GM19452 (cell line): ENCODE results near the gene ITSN1.

Source experiments
- ATAC-seq: cut with Tn5 transposase; IDR thresholded peaks from one replicate; pipeline ENCODE4 v1.9.1; 2021; ENCODE audit not compliant: unreplicated experiment

ITSN1 gene

DNA sequence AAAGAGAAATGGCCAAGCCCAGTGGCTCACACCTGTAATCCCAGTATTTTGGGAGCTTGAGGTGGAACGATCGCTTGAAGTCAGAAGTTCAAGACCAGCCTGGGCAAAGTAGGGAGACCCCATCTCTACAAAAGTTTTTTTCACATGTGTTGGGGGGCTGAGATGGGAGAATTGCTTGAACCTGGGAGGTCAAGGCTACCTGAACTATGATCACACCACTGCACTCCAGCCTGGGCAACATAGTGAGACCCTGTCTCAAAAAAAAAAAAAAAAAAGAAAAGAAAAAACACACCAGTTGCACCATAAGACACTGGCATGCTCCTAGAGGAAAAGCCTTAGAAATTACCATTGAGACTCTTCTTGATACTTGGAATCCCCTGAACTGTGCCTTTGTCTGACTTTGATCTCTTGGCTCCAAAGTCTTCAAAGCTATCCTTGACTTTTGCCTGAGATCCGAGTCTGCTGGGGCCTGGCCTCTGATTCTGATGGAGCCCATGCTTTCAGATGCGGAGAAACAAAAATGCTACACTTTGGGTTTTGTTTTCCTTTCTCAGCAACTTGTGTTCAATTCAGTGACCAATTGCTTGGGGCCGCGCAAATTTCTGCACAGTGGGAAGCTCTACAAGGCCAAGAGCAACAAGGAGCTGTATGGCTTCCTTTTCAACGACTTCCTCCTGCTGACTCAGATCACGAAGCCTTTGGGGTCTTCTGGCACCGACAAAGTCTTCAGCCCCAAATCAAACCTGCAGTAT is 239.6 kb downstream of the ITSN1 start:
- no peak for ATAC-seq

DNA sequence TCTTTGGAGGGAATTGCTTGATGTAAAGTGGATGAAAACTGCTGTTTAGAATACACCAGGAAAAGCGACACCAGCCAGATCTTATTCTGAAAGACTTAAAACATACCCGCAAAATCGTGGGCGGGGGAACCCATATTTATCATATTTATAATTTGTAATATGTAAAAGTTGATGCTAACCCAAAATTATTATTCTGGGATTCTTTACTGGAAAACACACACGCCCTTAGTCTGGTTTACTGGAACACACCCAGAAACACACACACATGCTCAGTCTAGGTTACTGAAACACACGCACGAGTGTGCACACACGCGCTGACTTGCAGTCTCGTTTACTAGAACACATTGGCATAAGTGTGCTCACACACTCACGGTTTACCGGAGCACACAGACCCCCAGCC is 240.8 kb downstream of the ITSN1 start:
- ATAC-seq, result no peak

DNA sequence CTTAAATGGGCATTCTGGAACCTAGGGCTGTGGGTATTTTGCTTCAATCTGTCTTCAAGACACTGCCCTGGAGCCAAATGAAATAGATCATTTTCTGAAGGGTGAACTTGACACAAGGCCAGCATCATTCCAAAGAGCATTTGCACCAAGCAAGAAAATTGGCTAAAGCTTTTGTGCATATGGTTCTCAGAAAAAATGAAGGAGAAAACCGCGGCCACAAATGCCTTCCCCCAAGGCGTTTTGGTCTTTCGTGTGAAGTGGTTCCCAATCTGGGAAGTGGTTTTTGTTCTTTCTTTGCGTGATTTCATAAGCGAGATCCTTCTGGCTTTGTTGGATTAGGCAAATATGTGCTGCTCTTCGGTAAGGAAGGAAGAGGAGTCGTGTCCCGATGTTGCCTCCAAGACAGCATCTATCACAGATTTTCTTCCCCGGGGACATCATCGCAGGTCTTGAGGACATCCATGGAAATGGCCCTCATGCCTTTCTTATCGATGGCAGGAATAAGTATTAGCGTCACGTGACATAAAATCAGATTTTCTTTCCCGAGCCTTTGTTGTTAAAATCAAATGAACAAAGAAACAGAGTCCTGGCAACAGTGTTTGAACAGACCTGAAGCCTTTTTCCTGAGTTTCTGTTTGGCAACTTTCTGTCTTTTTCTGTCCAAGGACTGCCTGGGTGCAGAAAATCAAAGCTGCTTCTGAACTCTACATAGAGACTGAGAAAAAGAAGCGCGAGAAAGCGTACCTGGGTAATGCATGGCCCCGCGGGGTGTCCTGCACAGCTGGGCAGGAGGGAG is 242.3 kb downstream of the ITSN1 start:
- no peak for ATAC-seq

DNA sequence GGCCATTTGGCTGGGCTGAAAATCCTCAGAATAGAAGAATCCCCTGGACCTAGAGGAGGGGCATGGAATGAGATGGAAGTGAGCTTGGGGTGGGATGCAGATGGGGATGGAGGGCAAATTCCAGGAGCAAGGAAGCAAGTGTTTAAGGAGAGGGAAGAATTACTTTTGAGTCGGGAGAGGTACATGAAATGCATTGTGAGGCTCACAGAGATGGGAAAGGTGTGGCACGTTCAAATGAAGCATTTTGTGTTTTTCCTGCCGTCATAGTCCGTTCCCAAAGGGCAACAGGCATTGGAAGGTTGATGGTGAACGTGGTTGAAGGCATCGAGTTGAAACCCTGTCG is 242.8 kb downstream of the ITSN1 start:
- ATAC-seq, result no peak

DNA sequence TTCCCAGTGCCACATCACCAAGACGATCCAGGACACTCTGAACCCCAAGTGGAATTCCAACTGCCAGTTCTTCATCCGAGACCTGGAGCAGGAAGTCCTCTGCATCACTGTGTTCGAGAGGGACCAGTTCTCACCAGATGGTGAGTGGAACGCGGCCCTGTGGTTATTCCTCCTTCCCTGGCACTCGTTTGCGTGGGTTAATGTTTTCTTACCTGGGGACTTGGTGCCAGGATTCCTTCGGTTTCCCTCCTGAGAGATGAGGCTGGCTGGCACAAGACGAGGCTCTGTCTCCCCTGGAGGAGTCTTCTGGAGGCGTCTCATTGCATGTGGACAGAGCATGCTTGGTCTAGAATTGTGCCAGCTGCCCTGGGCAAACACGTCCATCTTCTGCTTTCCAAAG is 244.0 kb downstream of the ITSN1 start:
- no peak for ATAC-seq

DNA sequence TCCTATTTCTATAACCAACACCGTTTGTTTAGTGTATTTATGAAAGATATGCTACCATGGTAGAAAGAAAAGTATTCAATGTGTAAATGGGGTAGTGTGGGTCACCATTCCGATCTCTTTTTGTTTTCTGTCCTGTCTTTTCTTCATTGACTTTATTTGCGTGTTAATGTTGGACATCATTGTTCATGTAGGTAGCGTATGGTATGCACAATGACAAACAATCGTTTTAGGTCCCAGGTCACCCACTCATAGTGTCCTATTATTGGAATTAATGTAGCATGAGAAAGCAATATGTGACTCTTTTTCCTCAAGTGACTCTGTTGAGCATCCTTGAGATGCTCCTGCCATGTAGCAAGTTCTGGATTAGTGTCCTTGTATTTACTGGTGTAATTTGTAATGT is 247.9 kb downstream of the ITSN1 start:
- ATAC-seq, result no peak

DNA sequence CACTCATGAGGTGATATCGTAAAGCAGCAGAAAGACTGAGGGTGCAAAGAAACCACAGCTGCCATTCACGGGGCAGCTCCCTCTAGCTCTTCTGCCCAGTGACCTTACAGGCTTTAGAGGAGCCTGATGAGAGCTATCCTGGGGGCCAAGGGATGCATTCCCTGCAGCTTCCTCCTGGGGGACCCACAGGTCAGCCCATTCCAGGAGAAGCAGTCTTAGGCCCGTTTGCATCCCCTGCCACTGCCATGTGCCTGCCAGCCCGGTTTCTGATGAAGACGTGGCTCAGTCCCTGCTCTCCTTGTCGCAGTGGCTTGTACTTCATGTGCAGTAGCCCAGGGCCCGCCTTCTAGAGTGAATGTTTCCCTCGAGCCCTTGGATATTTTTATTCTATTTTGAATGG is 250.6 kb downstream of the ITSN1 start:
- ATAC-seq, result no peak

DNA sequence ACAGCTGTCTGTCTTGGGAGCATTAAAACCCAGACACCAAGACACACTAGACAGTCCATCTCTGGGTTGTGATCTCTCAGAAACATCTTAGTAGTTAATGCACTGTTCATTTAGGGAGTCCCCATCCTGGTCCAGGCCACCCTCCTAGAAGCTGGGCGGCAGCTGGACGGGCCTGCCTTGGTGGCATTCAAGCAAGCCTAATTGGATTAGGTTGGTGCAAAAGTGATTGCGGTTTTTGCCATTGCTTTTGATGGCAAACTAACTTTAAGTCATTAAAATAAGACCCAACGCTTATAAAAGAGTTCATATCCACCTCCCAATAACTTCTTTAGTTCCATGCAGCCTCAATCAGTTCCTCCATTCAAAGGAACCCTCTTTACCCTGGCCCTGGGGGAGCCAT is 251.6 kb downstream of the ITSN1 start:
- ATAC-seq, result no peak

DNA sequence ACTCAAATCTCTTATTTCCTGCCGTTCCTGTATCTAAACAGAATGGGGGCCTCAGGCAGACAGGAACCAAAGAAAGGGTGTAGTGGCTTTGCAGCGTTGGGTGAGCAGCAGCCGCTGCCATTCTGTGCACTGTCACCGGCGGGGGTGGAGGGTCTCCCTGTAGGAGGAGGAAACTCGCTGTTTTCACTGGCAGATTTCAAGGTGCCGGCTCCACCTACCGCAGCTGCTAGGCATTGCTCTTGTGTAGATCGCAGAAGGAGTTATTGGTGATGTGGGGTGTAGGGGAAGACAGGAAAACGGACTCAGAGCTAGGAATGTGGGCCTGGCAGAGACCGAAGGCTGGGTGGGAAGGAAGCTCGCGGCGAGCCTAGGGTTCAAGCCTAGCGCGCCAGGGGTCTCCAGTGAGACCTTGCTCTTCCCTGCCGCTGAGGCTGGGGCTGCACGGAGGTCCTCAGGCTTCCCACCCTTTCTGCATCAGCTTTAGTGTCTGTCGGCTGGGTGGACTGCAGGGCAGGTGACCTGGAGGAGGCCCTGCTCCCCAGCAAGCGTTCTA is 252.5 kb downstream of the ITSN1 start:
- ATAC-seq, result no peak

DNA sequence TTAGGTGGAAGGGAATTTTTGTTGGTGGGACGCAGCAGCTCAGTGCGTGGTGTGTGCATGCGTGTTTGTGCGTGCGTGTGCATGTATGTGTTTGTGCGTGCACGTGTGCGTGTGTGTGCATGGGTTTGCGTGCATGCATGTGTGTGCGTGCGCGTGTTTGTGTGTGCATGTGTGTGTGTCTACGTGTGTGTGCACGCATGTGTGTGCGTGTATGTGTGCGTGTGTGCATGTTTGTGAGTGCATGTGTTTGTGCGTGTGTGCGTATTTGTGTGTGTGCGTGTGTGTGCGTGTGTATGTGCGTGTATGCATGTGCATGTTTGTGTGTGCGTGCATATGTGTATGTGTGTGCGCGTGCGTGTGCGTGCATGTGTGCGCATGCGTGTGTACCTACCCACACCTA is 253.1 kb downstream of the ITSN1 start:
- no peak for ATAC-seq

DNA sequence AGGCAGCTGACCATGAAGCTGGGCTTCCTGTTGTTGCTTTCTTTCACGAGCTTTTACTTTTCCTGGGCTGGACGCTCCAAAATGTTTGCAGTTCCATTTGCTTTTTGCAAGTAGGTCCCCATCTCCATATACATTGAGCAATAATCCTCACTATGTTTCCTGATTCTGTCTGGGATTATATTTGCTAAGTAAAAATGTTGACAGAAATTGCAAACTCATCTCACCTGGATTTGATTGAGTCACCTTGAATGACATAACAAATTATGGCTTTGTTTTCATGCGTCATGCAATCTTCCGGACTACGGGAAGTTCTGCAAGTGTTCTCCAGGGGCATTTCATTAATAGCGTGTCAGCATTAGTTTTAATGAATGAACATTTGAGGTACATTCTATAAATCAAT is 254.4 kb downstream of the ITSN1 start:
- no peak for ATAC-seq

DNA sequence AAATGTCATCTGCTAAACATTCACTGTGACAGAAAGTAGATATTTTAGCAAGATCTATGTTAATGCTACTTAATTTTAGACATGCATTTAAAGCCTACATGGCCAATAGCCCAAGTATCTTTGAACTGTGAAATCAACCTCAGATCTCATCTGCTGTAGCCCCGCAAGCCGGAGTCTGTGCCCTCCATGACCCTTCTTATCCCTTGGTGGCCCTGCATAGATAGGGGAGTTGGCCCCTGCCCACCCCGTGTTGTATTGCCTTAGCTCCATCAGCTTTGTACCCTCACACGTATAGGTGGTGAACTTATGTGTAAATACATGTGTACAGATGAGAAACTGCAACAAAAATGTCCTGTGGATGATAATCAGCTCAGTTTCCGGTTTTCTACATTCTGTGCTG is 254.8 kb downstream of the ITSN1 start:
- no peak for ATAC-seq

DNA sequence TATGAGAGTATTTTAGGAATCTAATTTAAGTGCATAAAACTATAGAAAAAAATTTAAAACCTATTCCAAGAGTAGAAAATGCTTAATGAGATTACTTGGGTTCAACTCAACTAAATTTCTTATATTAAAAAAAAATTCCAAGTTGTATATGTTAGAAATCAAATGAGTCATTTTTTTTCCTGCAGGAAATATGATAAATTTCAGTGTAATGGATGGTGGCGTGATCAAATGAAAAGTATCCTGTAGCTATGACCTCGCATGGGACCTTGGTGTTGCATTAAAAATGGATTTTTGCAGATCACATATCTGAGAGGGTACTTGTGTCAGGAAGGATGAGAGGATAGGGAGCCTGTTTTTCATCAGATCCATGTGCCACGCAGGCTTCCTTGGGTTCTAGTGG is 255.4 kb downstream of the ITSN1 start:
- no peak for ATAC-seq

DNA sequence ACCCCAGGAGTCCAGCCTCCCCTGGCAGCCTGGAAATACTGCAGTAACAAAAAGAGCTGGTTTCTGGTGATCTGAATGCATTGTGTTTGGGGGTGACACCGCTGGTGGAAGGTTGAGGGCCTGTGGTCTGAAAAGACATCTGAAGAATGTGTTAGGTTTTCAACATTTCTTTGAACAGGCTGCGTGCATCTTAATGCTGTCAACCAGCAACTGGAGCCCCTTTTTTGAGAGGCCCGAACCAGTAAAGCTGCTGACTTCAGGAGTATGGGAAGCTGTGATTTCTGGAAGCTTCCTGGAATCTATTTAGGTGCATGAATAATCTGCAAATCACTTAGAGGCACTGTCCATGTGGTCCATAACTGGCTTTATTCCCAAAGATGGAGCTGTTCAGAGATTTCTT is 256.3 kb downstream of the ITSN1 start:
- no peak for ATAC-seq

DNA sequence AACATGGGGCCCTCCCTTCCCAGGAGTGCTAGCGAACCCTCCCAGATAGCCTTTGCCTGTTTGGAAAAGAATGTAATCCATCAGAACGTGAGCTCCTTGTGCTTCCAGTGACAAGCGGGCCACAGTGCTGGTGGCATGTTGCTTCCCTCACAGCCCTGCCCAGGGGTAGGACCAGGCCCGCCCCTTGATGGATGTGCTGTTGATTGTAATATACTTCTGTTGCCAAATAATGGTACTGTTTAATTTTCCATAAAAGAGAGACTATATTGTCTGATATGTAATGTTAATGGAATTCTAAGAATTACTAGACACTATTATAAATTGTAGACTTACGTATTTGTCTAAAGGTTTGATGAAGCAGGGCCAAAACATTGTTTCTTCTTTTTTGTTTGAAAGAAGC is 256.9 kb downstream of the ITSN1 start:
- no peak for ATAC-seq

DNA sequence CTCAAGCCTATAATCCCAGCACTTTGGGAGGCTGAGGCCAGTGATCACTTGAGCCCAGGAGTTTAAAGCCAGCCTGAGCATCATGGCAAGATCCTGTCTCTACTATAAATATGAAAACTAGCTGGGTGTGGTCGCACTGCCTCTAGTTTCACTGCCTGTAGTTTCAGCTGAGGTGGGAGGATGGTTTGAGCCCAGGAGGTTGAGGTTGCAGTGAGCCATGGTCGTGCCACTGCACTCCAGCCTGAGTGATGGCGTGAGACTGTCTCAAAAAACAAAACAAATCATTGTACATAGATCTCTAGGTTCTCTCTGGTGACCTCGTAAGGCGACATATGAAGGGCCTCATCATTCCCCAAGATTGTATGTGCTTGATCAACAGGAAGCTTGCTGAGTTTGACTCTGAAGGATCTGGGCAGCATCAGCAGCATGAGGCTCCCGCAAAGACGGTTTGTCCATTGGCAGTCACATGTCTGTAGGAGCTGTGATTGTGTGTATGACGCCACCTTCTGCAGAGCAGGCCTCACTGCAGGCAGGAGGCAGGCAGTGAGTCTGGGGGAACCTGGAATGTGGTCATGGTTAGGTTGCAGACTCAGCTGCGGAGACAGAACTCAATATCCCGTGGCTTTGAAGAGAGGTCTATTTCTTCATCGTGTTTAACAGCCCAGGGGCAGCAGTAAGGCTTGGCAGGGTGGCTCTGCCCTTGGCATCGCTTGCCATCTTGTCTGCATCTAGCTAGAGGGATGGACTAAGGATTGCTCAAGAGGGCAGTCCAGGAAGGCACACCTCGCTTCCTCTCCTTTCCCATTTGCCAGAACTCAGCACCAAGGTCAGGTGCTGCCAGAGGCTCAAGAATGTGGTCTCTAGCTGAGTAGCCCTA is 259.3 kb downstream of the ITSN1 start:
- ATAC-seq, result no peak

DNA sequence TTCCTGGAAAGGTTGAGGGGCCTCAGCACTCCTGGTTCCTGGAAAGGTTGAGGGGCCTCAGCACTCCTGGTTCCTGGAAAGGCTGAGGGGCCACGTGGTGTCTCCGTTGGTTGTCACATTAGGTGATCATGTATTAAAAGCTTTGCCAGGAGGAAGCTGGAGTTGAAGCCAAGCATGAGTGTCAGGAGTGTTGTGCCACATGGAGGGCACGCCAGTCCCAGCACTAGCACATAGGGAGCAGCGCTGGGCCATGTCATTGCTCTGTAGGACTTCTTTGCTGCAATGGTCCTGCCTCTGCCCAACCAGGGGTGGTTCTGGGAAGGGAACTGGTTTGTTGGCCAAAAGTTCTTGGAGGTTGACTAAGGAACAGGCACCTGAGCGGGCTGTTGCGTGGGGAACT is 260.0 kb downstream of the ITSN1 start:
- no peak for ATAC-seq

DNA sequence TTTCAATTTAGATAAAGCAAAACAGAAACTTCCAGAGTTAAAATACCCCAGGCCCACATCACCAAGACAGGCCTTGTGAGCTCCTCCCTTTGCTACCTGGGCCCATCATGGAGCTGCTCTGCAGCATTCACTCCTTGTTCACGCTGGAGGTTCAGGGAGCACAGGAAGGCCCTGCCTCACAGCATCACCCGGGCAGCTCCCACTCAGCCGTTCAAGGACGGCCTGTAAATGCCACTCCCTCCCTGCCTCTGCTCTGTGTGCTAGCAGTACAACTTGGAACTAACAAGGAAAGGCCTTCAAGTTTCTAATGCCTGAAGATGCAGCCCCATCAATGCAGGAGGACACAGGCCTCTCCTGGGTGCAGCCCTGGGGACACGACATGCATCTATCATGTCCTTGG is 261.7 kb downstream of the ITSN1 start:
- no peak for ATAC-seq

DNA sequence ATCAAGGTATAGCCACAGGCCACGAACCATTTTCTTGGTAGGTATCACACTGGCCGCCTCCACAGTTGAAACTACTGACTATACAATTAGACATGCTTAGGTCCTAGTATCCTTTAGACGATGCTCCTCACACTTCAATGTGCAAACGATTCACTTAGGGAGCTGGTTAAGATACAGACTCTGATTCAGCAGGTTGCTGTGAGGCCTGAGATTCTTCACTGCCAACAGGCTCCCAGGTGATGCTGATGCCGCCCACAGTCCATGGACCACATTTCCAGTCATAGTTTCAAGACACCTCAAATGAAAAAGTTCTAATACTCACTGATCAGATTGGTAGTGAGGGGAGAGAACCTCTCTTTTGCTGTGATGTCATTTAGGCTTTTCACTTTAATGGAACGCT is 266.5 kb downstream of the ITSN1 start:
- ATAC-seq, result no peak

DNA sequence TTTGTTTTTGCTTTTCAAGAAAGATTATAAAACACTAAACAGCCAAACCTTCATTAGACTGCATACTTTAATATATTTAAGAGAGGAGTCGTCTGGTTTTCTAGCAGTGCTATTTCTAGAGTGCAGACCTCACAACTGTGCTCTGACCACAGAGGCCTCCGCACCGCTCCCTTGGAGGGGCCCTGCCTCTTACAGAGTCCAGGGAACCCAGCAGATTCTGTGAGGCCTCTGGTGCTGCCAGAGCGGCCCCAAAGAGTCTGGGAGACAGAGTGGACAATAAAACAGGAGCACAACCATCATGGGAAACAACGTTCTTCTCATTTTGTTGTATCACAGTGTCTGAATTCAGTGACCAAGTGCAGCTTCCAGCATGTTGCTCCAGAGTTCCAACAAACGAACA is 267.5 kb downstream of the ITSN1 start:
- ATAC-seq, result no peak

DNA sequence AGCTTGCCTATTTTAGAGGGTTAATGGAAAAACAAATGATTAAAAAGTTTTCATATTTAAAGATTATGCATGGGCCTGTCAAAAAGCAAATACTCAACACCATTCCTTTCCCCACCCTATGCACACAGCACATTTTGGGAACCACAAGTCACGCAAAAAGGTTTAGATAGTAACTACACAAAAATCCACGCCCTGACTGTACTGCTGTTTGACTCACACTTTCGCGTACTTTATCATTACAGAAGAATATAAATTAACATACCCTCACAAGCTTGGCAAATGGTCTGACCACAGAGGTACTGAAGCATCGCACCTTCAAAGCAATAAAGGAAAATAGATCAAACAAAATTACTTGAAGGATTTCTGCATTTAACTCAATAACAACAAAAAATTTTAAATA is 271.9 kb downstream of the ITSN1 start:
- ATAC-seq, result no peak
